ENCODE results near the gene FERD3L.
"Not testable (repeated sequence)": the region's sequence is repeated elsewhere in the genome, so short reads cannot be mapped to it uniquely, and the experiment has no call there.

FERD3L gene, protein sequence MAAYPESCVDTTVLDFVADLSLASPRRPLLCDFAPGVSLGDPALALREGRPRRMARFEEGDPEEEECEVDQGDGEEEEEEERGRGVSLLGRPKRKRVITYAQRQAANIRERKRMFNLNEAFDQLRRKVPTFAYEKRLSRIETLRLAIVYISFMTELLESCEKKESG

DNA sequence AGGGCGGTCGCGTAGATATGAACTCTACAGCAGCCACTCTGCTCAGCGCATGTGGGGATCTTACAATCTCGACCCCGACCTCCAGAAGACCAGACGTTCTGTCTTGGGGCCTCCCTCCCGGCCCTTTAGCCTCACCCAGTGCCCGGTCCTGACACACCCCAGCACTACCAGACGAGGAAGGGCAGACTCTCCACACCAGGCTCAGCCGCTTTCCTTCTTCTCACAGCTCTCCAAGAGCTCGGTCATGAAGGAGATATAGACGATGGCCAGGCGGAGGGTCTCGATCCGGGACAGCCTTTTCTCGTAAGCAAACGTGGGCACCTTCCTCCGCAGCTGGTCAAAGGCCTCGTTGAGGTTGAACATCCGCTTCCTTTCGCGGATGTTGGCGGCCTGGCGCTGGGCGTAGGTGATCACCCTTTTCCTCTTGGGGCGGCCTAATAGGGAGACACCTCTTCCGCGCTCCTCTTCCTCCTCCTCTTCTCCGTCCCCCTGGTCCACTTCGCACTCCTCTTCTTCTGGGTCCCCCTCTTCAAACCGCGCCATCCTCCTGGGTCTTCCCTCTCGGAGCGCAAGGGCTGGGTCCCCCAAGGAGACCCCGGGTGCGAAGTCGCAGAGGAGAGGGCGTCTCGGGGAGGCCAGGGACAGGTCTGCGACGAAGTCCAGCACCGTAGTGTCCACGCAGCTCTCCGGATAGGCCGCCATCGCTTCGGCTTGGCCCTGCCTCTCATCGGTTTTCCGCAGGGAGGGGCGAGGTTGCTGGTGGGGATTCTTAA lies at the start of gene FERD3L:
FERD3L (minus strand) TSS at position 761 of the 773 bp plus-strand sequence; CDS start at position 702, 59 bp downstream.
- DNase-seq (ENCODE audit: low spot score in 2 of 2): no peak
- no peak within 1 kb of the TSS for H3K4me3 Mint-ChIP-seq
- H3K9me3 Mint-ChIP-seq: peaks cover 10% of the 10 kb centered on the region
- no peaks in the 10 kb centered on the region for H3K4me1 Mint-ChIP-seq
- no peak within 1 kb of the TSS for H3K27ac Mint-ChIP-seq
- no peaks in the 10 kb centered on the region for H3K36me3 Mint-ChIP-seq
- ATAC-seq: no peak

DNA sequence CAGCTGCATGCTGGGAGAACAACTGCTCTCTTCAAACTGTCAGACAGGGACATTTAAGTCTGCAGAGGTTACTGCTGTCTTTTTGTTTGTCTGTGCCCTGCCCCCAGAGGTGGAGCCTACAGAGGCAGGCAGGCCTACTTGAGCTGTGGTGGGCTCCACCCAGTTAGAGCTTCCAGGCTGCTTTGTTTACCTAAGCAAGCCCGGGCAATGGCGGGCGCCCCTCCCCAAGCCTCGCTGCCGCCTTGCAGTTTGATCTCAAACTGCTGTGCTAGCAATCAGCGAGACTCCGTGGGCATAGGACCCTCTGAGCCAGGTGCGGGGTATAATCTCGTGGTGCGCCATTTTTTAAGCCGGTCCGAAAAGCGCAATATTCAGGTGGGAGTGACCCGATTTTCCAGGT lies 49.2 kb upstream of the FERD3L start:
- not testable (repeated sequence) for H3K4me1 Mint-ChIP-seq; H3K27ac Mint-ChIP-seq; ATAC-seq; DNase-seq (ENCODE audit: low spot score in 2 of 2); H3K9me3 Mint-ChIP-seq; H3K4me3 Mint-ChIP-seq; H3K36me3 Mint-ChIP-seq

DNA sequence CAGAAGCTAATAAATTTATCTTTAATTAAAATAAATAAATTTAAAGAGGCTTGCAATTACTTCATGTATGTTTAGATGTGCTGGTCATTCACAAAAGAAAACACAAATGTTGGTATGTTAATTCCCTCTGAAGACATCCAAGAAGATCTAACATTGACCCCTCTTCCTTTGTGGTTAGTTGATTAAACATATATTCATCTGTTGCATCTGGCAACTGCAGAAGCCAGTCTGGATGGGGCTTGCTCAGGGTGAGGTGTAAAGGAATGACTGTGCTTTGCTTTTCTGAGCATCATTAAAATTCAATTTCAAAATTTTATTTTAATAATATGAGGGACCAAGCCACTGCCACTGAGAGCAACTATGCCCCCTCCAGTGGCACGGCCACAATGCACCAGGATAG lies 36.4 kb upstream of the FERD3L start:
- ATAC-seq: no peak
- no peak for DNase-seq (ENCODE audit: low spot score in 2 of 2)

DNA sequence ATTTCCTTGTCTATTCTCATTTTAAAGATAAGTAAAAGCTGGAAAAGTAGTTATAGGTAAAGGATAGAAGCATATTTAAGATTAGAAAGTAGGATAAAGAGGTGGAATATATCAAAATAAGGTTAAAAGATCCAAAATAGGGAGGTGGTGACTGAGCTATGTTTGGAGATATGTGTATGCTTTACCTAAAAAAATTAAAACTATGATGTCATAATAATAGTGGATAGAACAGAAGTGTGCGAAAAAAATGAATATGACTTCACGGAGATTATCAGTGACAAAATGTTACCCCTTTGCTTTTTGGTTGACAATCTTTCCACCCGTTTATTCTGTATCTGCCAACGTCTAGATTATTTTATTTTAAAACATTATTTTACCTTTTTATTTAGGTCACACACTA lies 33.4 kb upstream of the FERD3L start:
- Mint-ChIP-seq H3K36me3 (no peaks in the 10 kb centered on the region), H3K4me3 (no peak overlapping the region), H3K4me1 (no peaks in the 10 kb centered on the region), H3K9me3 (peaks cover 15% of the 10 kb centered on the region), H3K27ac (no peak overlapping the region)
- no peak for DNase-seq (ENCODE audit: low spot score in 2 of 2)
- ATAC-seq: no peak

More for the DNA sequence above, 36.4 kb upstream of the FERD3L start:
- Mint-ChIP-seq H3K4me1 (no peaks in the 10 kb centered on the region), H3K9me3 (peaks cover 23% of the 10 kb centered on the region), H3K36me3 (no peaks in the 10 kb centered on the region), H3K27ac (no peak overlapping the region), H3K4me3 (no peak overlapping the region)

DNA sequence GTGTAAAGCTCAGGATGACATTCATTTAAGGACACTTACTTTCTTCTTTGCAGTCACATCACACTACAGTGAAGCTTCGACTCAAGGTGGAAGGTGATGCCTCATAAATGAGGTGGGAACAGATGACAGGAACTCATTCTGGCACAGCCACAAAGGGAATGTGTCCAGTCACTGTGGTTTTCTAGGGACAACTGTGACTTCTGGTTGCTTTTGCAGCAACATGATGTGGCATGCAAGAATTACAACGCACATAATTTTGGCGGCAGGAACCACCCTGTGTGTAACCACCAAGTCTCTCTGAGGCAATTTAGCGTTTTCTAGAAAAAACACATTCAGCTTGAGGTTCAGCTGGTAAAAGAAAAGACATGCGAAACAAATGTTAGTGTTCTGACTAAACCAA lies 32.0 kb upstream of the FERD3L start:
- no peak overlapping the region for H3K27ac Mint-ChIP-seq
- peaks cover 8% of the 10 kb centered on the region for H3K9me3 Mint-ChIP-seq
- no peaks in the 10 kb centered on the region for H3K36me3 Mint-ChIP-seq
- no peak overlapping the region for H3K4me3 Mint-ChIP-seq
- no peak for ATAC-seq
- no peaks in the 10 kb centered on the region for H3K4me1 Mint-ChIP-seq
- no peak for DNase-seq (ENCODE audit: low spot score in 2 of 2)

DNA sequence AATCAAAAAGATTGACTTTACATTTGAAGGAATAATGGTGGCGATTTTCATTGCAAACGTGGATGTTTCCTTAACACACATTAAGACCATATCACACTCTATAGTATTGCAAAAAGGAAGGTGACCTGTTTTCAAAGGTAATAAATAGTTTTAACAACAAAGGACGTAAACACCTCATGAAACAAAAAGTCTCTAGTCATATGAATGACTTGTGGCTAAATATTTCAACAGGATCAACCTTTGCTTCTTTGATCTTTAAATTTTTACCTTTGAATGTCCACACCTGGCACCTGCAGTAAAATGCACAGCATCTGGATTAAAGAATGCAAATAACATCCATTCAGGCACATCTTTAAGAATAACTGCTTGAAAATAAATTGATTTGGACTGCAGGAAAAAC lies 30.0 kb upstream of the FERD3L start:
- no peak for DNase-seq (ENCODE audit: low spot score in 2 of 2)
- Mint-ChIP-seq H3K4me1 (no peaks in the 10 kb centered on the region), H3K4me3 (no peak overlapping the region), H3K36me3 (no peaks in the 10 kb centered on the region), H3K9me3 (peaks cover 9% of the 10 kb centered on the region), H3K27ac (no peak overlapping the region)
- ATAC-seq: no peak

DNA sequence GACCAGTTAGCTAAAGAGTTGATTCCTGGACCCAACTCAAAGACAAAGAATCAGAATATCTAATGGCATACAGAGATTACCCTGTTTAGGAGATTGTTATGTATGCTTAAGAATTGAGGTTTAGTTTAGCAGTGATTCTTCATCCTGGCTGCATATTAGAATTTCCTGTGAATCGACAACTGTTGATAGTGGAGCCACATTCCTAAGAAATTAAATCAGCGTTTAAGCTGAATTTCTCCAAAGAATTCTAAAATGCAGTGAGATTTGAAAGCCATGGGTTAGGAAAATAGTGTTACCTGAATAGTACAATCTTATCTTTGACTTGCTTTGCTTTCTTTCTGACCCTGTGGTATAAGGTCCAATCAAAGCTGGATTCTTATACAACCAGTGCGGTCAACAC lies 16.4 kb upstream of the FERD3L start:
- H3K4me3 Mint-ChIP-seq: no peak overlapping the region
- no peak for DNase-seq (ENCODE audit: low spot score in 2 of 2)
- ATAC-seq: no peak
- peaks cover 10% of the 10 kb centered on the region for H3K9me3 Mint-ChIP-seq
- no peak overlapping the region for H3K27ac Mint-ChIP-seq
- H3K36me3 Mint-ChIP-seq: no peaks in the 10 kb centered on the region
- no peaks in the 10 kb centered on the region for H3K4me1 Mint-ChIP-seq

DNA sequence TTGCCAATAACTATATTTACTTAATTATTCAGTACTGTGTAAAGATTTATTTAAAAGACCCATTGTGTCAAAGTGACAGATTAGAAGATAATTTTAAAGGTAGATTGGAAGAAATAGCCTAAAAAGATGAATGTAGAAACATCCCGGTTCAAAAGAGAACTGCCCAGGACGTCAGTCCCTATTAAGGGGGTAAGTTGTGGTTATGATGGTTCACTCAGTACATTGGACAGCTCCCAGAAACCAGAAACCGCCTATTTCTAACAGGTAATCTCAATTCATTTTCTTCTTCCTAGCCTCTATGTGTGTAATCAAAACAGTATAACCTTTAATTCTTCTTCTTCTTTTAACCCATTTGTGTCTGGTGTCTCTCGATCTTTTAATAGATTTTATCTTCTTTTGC lies 1.5 kb upstream of the FERD3L start:
- DNase-seq (ENCODE audit: low spot score in 2 of 2) (no peak), ATAC-seq (no peak)
- Mint-ChIP-seq H3K4me1 (no peaks in the 10 kb centered on the region), H3K27ac (no peak overlapping the region), H3K9me3 (peaks cover 10% of the 10 kb centered on the region), H3K4me3 (no peak overlapping the region), H3K36me3 (no peaks in the 10 kb centered on the region)

DNA sequence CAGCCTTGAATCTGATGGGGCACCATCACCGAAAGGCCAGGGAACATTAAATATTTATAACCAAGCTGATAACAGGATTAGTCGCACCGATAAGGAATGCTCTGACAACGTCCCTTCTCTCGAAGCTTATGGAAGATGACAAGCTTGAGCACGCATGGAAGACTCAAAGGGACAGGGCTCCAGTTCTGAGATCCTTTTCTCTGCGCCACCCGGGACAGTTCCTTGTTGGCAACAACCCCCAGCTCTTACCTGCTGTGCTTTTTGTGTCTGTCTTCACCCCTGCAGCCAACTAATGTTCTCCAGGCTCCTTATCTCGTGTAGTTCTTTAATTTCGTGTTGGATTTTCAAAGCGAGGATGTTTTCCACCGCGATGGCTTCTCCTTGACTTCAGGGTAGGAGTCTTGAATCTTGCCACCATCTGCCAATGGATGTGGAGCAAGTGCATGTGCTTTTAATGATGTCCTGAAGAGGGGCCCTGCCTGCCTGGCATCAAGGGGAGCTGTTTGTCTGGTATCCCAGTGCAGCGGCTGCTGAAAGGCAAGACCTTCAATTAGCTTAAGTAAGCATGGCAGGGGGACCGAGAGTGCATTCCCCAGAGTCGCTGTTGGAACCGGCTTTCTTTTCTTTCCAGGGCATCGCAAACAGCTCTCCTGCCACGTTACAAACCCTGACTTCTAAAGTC lies 354 bp upstream of the FERD3L start:
- no peak for ATAC-seq
- no peak for DNase-seq (ENCODE audit: low spot score in 2 of 2)
- Mint-ChIP-seq H3K36me3 (no peaks in the 10 kb centered on the region), H3K27ac (no peak overlapping the region), H3K4me3 (no peak overlapping the region), H3K4me1 (no peaks in the 10 kb centered on the region), H3K9me3 (peaks cover 10% of the 10 kb centered on the region)

DNA sequence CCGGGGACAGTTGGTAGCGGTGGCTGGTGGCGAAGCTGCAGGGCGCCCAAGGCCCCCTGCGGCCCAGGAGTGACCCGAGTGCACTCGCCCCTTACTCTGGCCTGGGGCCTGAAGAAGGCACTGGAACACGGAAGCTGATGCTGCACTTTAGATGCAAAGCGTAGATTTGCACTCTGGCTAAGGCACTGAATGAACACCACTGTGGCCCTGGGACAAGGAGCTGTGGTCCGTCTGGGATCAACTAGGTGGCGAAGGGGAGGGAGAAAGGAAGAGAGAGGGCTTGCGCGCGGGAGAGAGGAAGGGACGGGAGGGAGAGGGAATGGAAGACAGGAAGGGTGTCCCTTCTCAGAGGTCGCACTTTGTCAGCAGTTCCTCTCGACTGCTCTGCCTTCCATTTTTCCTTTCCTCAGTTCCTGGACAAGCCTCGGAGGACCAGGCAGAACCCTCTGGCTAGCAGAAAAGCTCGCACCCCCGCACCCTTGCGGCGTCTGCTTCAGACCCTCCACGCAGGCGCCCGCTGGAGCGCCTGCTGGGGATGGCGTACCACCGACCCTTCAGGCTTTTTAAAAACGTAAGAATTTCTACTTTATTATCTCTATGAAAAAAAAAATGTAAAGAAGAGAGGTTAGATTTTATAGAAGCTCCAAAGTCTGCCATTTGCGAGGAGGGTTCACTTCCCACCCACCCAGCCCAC lies 1.2 kb downstream of the FERD3L start:
- H3K36me3 Mint-ChIP-seq: no peaks in the 10 kb centered on the region
- ATAC-seq (no peak), DNase-seq (ENCODE audit: low spot score in 2 of 2) (no peak)
- no peak overlapping the region for H3K27ac Mint-ChIP-seq
- H3K4me1 Mint-ChIP-seq: no peaks in the 10 kb centered on the region
- H3K4me3 Mint-ChIP-seq: no peak overlapping the region
- H3K9me3 Mint-ChIP-seq: peaks cover 10% of the 10 kb centered on the region

DNA sequence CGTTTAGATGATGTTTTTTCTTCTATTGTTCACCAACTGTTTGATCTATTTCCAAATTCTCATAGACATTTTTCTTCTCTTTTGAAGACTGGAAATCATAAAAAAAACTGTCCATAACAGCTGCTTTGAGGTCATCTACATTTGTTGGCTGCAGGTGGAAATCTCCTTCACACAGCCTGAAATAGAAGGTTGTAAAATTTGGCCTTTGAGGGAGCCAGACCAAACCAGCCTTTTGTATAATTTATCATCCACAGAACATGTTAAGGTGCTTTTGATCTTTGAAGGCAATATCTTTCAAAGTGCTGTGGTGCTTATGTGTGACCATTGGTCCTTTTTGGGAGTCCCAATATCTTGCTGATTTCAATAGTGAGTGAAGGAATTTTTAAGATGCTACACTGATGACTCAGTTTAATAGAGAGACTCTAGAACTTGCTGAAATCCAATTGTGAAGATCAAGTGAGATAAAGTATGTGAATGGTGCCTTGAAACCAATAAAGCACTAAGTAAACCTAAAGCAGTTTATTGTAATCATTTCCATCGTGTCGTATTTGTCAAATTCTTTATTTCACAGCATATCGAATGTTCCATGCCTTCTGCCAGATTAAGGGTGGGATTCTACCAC lies 5.4 kb downstream of the FERD3L start:
- Mint-ChIP-seq H3K4me1 (no peaks in the 10 kb centered on the region), H3K4me3 (no peak overlapping the region), H3K36me3 (no peaks in the 10 kb centered on the region), H3K9me3 (peaks cover 3% of the 10 kb centered on the region), H3K27ac (no peak overlapping the region)
- ATAC-seq (no peak), DNase-seq (ENCODE audit: low spot score in 2 of 2) (no peak)

DNA sequence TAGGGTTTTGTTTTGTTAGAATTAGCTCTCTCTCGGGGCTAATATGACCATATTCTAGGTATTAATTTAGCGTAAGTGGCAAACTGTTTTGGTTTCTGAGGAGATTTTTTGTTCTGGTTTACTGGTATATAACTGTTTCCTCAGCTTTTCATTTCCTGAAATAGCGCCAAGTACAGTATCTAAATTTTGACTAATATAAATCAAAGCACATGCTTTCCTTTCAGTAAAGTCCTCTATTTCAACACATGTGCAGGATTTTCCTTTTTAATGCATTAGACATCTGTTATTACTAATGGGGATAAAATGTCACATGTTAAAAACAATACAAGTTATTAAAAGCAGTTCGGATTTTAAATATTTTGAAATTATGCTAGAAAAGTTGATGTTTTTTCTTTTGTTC lies 11.3 kb downstream of the FERD3L start:
- Mint-ChIP-seq H3K9me3 (peaks cover 3% of the 10 kb centered on the region), H3K27ac (no peak overlapping the region), H3K4me3 (no peak overlapping the region), H3K4me1 (no peaks in the 10 kb centered on the region), H3K36me3 (no peaks in the 10 kb centered on the region)
- DNase-seq (ENCODE audit: low spot score in 2 of 2) (no peak), ATAC-seq (no peak)

DNA sequence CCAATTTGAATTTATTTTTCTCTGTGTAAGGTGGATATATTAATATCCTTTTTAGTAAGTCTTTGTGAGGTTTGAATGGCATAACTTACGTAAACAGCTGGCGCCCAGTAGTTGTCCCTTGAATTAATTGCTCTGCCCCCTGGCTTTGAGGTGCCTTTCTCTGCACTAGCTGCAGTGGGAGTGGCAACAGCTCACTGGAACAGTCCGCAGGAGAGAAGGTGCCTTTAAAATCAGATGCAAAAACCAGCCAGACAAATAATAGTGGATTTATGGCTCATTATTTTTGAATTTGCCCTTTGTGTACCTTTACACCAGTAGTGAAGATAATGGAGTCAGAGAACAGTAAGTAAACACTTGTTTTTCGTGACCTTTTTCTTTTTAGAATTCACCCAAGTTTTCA lies 11.8 kb downstream of the FERD3L start:
- Mint-ChIP-seq H3K4me1 (no peaks in the 10 kb centered on the region), H3K36me3 (no peaks in the 10 kb centered on the region), H3K27ac (no peak overlapping the region), H3K4me3 (no peak overlapping the region), H3K9me3 (peaks cover 3% of the 10 kb centered on the region)
- no peak for ATAC-seq
- DNase-seq (ENCODE audit: low spot score in 2 of 2): no peak

DNA sequence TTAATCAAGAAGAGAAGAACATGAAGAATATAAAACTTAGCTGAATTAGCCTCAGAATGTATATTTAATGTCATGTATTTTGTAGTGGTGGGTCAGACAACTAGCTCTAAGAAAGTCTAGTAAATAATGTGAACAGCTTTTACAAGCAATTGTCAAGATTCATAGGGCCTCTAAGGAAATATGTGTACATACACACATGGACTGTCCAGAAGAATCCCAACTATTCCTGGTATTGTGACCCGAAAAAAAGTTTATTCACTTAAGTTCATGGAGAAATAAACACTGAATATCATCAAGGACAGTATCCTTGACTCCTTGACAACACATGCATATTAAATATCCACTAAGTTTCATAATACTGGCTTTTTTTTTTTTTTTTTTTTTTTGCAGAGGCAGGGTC lies 16.4 kb downstream of the FERD3L start:
- Mint-ChIP-seq H3K4me1 (no peaks in the 10 kb centered on the region), H3K9me3 (peaks cover 4% of the 10 kb centered on the region), H3K36me3 (no peaks in the 10 kb centered on the region), H3K4me3 (no peak overlapping the region), H3K27ac (no peak overlapping the region)
- ATAC-seq: no peak
- no peak for DNase-seq (ENCODE audit: low spot score in 2 of 2)

DNA sequence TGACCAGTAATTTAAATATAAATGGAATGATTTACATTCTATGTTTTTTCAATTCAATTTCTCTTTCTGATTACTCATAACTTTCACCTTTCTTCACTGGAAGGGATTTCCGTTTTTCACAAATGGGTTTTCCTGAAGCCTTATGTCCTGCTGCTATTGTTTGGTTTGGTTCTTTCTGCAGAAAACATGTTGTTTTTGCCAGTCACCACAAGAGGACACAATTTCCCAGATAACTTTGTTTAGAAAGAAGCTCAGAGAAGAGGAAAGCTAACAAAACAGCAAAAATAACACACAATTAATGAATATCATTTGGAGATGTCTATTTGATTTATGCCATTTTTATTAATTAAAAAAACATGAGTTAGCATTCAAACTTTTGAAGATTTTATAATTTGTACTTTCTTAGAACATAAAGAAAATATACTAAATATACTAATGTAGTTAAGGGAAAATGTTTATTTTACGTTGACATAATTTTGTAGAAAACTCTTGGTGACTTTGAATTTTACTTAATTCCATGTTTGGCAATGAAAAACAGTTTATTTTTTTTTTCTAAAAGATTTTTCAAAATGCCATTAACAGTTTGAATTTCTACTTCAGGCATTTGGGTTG lies 23.1 kb downstream of the FERD3L start:
- DNase-seq (ENCODE audit: low spot score in 2 of 2) (no peak), ATAC-seq (no peak)
- no peaks in the 10 kb centered on the region for H3K4me1 Mint-ChIP-seq
- no peak overlapping the region for H3K4me3 Mint-ChIP-seq
- H3K27ac Mint-ChIP-seq: no peak overlapping the region
- no peaks in the 10 kb centered on the region for H3K9me3 Mint-ChIP-seq
- H3K36me3 Mint-ChIP-seq: no peaks in the 10 kb centered on the region
